Muscle of leg (tissue), 11 donors: ENCODE measurements around the gene LHX1. TPM values are rescaled to one million over a fixed set of nuclear protein-coding genes. Genes with fewer than 3 reads are reported as not detected.
A peak's percentile ranks its signal among the peaks of the same experiment; 100 is the strongest.

ENCODE experiments used
- DNase-seq: peaks from one replicate; pipeline ENCODE4 v3.0.0; 2013
- H3K27ac ChIP-seq: one replicate; pipeline ENCODE4 v1.5.1; 2013; ENCODE audit warnings: mild to moderate bottlenecking, low read length, control low read depth
- H3K27me3 ChIP-seq: one replicate; pipeline ENCODE4 v1.6.1; 2013; ENCODE audit warnings: low read length; ENCODE audit not compliant: control insufficient read depth, insufficient read depth
- H3K36me3 ChIP-seq: one replicate; pipeline ENCODE4 v1.6.1; 2013; ENCODE audit warnings: low read length; ENCODE audit not compliant: control insufficient read depth, insufficient read depth
- H3K4me1 ChIP-seq: one replicate; pipeline ENCODE4 v1.6.1; 2013; ENCODE audit warnings: low read length; ENCODE audit not compliant: control insufficient read depth, insufficient read depth
- H3K4me3 ChIP-seq: one replicate; pipeline ENCODE4 v1.5.1; 2013; ENCODE audit warnings: low read length, control low read depth
- H3K9me3 ChIP-seq: replicated peaks from 2 replicates; pipeline ENCODE4 v1.6.1; 2013; ENCODE audit warnings: low read depth, low read length; ENCODE audit not compliant: control insufficient read depth
- WGBS: methylation state at CpG from one replicate; pipeline ENCODE4 v1.1.5; 2013; ENCODE audit warnings: missing lambda C conversion rate; ENCODE audit not compliant: insufficient coverage; 5-methylcytosine and 5-hydroxymethylcytosine counted together
- polyA plus RNA-seq, 8 donors: library from polyadenylated mRNA; unstranded; fragments of 120-200 nt; gene quantifications; one replicate each; pipeline versions ENCODE4 v1.2.1 to v1.2.3, GENCODE V29; 2013; ENCODE audit warnings: inconsistent platforms in 1 of 8, low replicate concordance in 1 of 8; ENCODE audit not compliant: insufficient read length in 8 of 8, insufficient read depth in 1 of 8
- total RNA-seq: library from RNA; stranded (reverse); fragments of 120-200 nt; gene quantifications from one replicate; pipeline ENCODE4 v1.2.4, GENCODE V29; 2013

LHX1 gene
- total and polyA plus RNA-seq, 9 donors: 0.41 TPM; not detected in 8

- Histone ChIP-seq H3K27ac (no peak overlapping the region), H3K9me3 (no peaks in the 10 kb centered on the region), H3K27me3 (no peaks in the 10 kb centered on the region), H3K36me3 (peaks cover 2% of the 10 kb centered on the region), H3K4me3 (no peak overlapping the region), H3K4me1 (no peaks in the 10 kb centered on the region)
- WGBS: no CpG with 5 or more reads among the region's 1 CpG
- DNase-seq: no peak
Observed at GRCh38 chr17:36972905-36973304, 35.6 kb downstream of the LHX1 start.

DNA sequence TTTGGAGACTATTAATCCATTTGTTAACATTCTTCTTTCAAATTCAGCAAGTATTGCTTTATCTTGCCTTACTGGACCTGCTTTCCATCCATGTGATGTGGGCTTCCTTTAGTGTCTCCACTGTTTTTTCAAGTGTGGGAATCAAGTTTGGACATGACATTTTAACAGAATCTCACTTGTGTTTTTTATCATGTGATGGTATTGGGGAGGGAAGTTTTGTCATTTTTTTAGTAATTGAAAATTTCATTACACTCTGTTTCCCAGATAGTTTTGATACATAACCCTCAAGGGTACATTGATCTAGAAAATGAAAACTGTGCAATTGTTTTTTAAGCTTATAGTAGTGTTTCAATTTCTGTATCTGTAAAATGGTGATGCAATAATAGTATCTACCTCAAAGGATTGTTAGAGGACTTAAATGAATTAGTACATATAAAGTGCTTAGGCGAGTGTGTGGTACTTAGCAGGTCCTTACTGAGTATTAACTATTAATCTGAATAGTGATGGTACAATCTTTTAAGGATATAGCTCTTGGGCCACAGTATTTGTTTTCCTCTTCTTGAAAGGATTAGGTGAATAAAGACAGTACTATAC lies 38.7 kb downstream of the LHX1 start:
- Histone ChIP-seq H3K4me3 (no peak overlapping the region), H3K36me3 (no peaks in the 10 kb centered on the region), H3K9me3 (no peaks in the 10 kb centered on the region), H3K27ac (no peak overlapping the region), H3K4me1 (no peaks in the 10 kb centered on the region), H3K27me3 (no peaks in the 10 kb centered on the region)
- no CpG with 5 or more reads among the region's 1 CpG for WGBS
- no peak for DNase-seq

DNA sequence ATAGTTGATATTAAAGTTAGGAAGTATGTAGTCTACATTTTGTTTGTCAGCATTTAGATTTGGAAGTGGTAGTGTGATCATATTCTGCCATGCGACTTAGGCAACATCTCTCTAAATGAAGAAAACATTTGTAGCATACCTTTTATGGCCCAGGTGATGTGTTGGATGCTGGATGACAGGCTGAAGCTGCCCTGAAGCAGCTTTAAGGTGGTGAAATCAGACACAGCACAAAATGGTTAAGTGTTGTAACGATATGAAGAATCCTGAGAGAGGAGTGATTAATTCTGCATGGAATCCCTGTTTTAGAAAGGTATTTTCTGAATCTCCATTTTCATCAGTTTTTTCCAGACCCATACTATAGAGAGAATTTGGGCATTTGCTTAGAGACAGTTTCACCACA lies 39.8 kb downstream of the LHX1 start:
- H3K4me3 ChIP-seq: no peak overlapping the region
- H3K27me3 ChIP-seq: no peaks in the 10 kb centered on the region
- no peaks in the 10 kb centered on the region for H3K36me3 ChIP-seq
- WGBS: no CpG with 5 or more reads among the region's 2 CpGs
- no peak for DNase-seq
- no peak overlapping the region for H3K27ac ChIP-seq
- no peaks in the 10 kb centered on the region for H3K9me3 ChIP-seq
- H3K4me1 ChIP-seq: no peaks in the 10 kb centered on the region

DNA sequence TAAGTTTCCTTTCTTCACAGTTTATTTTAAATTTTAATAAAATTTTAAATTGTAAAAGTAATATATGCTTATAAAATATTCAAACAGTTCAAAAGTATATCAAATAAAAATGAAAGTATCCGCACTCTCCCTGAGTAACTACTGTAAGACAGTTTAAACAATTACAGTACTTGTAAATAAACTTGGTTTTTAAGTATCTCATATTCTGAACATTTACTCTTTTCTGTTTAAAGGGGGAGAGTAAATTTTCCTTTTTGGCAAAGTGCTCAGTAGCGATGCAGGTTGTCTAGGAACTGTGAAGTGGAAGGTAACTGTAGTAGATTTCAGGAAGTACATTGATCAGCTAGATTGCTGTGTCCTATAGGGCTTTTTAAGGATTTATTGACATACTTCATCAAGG lies 40.3 kb downstream of the LHX1 start:
- H3K4me1 ChIP-seq: no peaks in the 10 kb centered on the region
- DNase-seq: no peak
- no peak overlapping the region for H3K27ac ChIP-seq
- H3K27me3 ChIP-seq: no peaks in the 10 kb centered on the region
- no peaks in the 10 kb centered on the region for H3K36me3 ChIP-seq
- no peaks in the 10 kb centered on the region for H3K9me3 ChIP-seq
- no peak overlapping the region for H3K4me3 ChIP-seq
- WGBS: no CpG with 5 or more reads among the region's 2 CpGs

GRCh38 chr17:36978810-36979564 lies 41.7 kb downstream of the LHX1 start:
- no peak for DNase-seq
- Histone ChIP-seq H3K4me3 (no peak overlapping the region), H3K4me1 (no peaks in the 10 kb centered on the region), H3K27me3 (no peaks in the 10 kb centered on the region), H3K9me3 (no peaks in the 10 kb centered on the region), H3K27ac (no peak overlapping the region), H3K36me3 (no peaks in the 10 kb centered on the region)
- WGBS: 73% methylated on average over 8 of the region's 11 CpGs

DNA sequence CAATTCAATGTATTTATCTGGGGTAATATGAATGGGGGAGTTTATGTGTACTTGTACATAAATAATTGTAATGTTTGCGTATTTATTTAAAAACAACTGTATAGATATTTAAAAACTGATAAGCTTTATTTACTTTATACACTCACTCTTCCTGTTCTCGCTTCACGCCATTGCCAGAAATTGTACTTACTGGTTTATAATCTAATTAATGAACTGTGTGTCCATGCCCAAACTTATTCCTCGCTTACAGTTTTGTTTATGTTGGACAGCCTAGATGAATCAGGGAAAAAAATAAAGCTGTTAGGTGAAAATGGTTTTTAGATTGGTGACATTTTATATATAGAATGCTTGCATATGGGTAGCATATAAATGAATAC lies 42.3 kb downstream of the LHX1 start:
- Histone ChIP-seq H3K36me3 (no peaks in the 10 kb centered on the region), H3K4me3 (no peak overlapping the region), H3K27ac (no peak overlapping the region), H3K4me1 (no peaks in the 10 kb centered on the region), H3K9me3 (no peaks in the 10 kb centered on the region), H3K27me3 (no peaks in the 10 kb centered on the region)
- WGBS: no CpG with 5 or more reads among the region's 4 CpGs
- DNase-seq: no peak

DNA sequence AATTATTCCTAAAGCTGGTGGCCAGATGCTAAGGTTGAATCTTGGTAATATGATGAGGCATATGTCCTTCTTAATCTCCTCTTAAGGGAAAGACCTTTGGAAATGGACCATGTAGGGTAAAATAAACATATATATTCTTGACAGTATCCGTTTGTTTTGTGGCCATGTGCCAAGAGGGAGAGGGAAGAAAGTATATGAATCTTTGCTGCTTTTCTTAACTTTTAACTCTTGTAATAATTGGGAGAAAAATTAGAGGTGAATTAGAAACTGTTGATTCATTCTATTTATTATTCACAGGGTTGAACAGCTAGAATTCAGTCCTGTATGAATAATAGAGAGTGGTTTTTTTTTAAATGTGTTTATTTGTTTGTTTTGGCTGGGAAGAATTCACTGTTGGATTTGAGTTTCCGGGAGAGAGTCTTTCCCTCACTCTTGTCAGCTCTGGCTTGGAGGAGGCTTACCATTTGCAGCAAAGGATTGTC lies 43.0 kb downstream of the LHX1 start:
- Histone ChIP-seq H3K9me3 (no peaks in the 10 kb centered on the region), H3K27ac (no peak overlapping the region), H3K27me3 (no peaks in the 10 kb centered on the region), H3K4me3 (no peak overlapping the region), H3K4me1 (no peaks in the 10 kb centered on the region), H3K36me3 (no peaks in the 10 kb centered on the region)
- no CpG with 5 or more reads among the region's 2 CpGs for WGBS
- peak; percentile 49 for DNase-seq

GRCh38 chr17:36983618-36984017 lies 46.3 kb downstream of the LHX1 start:
- H3K36me3 ChIP-seq: peaks cover 12% of the 10 kb centered on the region
- no peaks in the 10 kb centered on the region for H3K9me3 ChIP-seq
- no peaks in the 10 kb centered on the region for H3K4me1 ChIP-seq

DNA sequence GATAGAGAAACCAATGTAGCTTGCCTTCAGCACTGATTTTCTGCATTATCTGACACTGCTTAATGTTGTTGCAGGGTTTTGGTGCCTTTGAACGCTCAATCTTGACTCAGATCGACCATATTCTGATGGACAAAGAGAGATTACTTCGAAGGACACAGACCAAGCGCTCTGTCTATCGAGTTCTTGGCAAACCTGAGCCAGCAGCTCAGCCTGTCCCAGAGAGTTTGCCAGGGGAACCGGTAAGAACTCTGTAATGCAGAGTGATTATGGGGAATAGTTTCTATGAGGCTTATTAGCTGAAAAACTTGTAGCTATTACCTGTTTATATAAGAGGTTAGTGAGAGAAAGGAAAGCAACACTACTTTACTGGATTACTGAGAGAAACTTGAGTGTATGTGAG lies 51.9 kb downstream of the LHX1 start:
- H3K9me3 ChIP-seq: no peaks in the 10 kb centered on the region
- peaks cover 21% of the 10 kb centered on the region for H3K36me3 ChIP-seq
- 90% methylated on average over 5 of the region's 6 CpGs for WGBS

More at GRCh38 chr17:36983618-36984017, 46.3 kb downstream of the LHX1 start:
- DNase-seq: no peak
- Histone ChIP-seq H3K27me3 (no peaks in the 10 kb centered on the region), H3K27ac (no peak overlapping the region), H3K4me3 (no peak overlapping the region)

GRCh38 chr17:36992701-36993100 lies 55.4 kb downstream of the LHX1 start:
- Histone ChIP-seq H3K27me3 (no peaks in the 10 kb centered on the region), H3K36me3 (peaks cover 24% of the 10 kb centered on the region), H3K4me3 (no peak overlapping the region), H3K4me1 (no peaks in the 10 kb centered on the region), H3K9me3 (no peaks in the 10 kb centered on the region), H3K27ac (no peak overlapping the region)
- 100% methylated on average over 1 of the region's 2 CpGs for WGBS
- no peak for DNase-seq

More for the DNA sequence above, 51.9 kb downstream of the LHX1 start:
- Histone ChIP-seq H3K4me3 (no peak overlapping the region), H3K27ac (no peak overlapping the region), H3K27me3 (no peaks in the 10 kb centered on the region), H3K4me1 (no peaks in the 10 kb centered on the region)
- DNase-seq: no peak
